NT2/D1 (cell line): ENCODE data around the gene PAQR4.

Source experiments
- DNase-seq: peaks from one replicate; pipeline ENCODE4 v3.0.0-alpha.2; 2011; ENCODE audit warnings: low read depth, low spot score
- H3K27me3 ChIP-seq: 2 replicates; pipeline ENCODE4 v1.6.0; 2011; ENCODE audit warnings: mild to moderate bottlenecking; ENCODE audit not compliant: insufficient read length, insufficient read depth
- H3K36me3 ChIP-seq: 2 replicates; pipeline ENCODE4 v1.6.1; 2011; ENCODE audit warnings: mild to moderate bottlenecking, low read length, mixed read lengths; ENCODE audit not compliant: insufficient read depth, insufficient read length
- H3K4me1 ChIP-seq: 2 replicates; pipeline ENCODE4 v1.5.1; 2011; ENCODE audit not compliant: insufficient read depth, insufficient read length
- H3K4me3 ChIP-seq: 2 replicates; pipeline ENCODE4 v1.5.1; 2011; ENCODE audit warnings: low read depth; ENCODE audit not compliant: insufficient read length
- H3K9ac ChIP-seq: 2 replicates; pipeline ENCODE4 v1.6.0; 2011; ENCODE audit warnings: low read depth; ENCODE audit not compliant: insufficient read length
- H3K9me3 ChIP-seq: 2 replicates; pipeline ENCODE4 v1.5.1; 2011; ENCODE audit warnings: mild to moderate bottlenecking, low read length; ENCODE audit not compliant: insufficient read depth
- SUZ12 ChIP-seq: IDR thresholded peaks from 2 replicates; pipeline ENCODE4 v1.6.1; 2011; ENCODE audit not compliant: insufficient read length, insufficient read depth; ENCODE audit errors: extremely low read depth
- YY1 ChIP-seq: IDR thresholded peaks from 2 replicates; pipeline ENCODE4 v1.6.1; 2011; ENCODE audit not compliant: insufficient read length, insufficient read depth
- ZNF274 ChIP-seq: IDR thresholded peaks from 2 replicates; pipeline ENCODE4 v1.6.1; 2011; ENCODE audit warnings: mild to moderate bottlenecking, low read depth, low read length

PAQR4 gene

GRCh38 chr16:3022684-3023414, 53.7 kb downstream of the PAQR4 start:
- H3K27me3 ChIP-seq = peaks cover 7% of the 10 kb centered on the region
- H3K9me3 ChIP-seq = no peaks in the 10 kb centered on the region
- peaks cover 42% of the 10 kb centered on the region for H3K36me3 ChIP-seq
- peak overlapping the region; percentile 97 for H3K4me3 ChIP-seq
- TF ChIP-seq YY1 (no peak), ZNF274 (no peak), SUZ12 (no peak)
- DNase-seq = no peak
- H3K9ac ChIP-seq = peak overlapping the region; percentile 100
- H3K4me1 ChIP-seq = peaks cover 12% of the 10 kb centered on the region
